ENCODE data around the gene SAGE1. TPM values are rescaled to one million over a fixed set of nuclear protein-coding genes. Genes with fewer than 3 reads are reported as not detected.
"Not testable (repeated sequence)": the region's sequence is repeated elsewhere in the genome, so short reads cannot be mapped to it uniquely, and the experiment has no call there.

The SAGE1 gene
- total and polyA plus RNA-seq, 2 donors (not counting 1 experiment from before 2014, with no cell fraction given): 0.18 TPM; not detected in 1

DNA sequence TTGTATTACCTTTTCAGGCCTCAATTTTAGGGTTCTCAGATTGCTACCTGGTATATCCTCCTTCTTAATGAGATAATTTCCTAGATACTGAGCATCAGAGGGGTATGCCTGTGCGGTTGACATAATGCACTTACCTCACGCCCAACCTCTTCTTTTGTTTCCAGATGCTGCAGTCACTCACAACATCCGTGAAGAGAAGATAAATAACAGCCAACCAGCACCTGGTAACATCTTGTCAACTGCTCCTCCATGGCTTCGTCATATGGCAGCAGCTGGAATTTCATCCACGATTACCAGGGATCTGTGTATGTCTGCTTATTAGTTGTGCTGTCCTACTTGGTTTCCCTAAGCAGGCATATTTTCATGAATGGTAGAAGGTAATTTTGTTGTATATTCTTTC lies 16.7 kb downstream of the SAGE1 start:
- ATAC-seq (ENCODE audit: low read depth): no peak
- DNase-seq: no peak
- no CpG with 5 or more reads among the region's 5 CpGs for WGBS (ENCODE audit: insufficient coverage)
- Mint-ChIP-seq H3K4me3 (no peak overlapping the region), H3K27me3 (peaks cover 3% of the 10 kb centered on the region), H3K4me1 (no peaks in the 10 kb centered on the region), H3K27ac (no peak overlapping the region), H3K9me3 (ENCODE audit: insufficient read depth) (no peaks in the 10 kb centered on the region)
- no peaks in the 10 kb centered on the region for H3K27me3 ChIP-seq (replicated peaks in 1 of 4; ENCODE audit: control extremely low read depth in 1 of 4, control insufficient read depth in 3 of 4, insufficient read depth in 4 of 4, low read length in 3 of 4)
- intact Hi-C loops (cut with micrococcal nuclease): no loop called here
- no peaks in the 10 kb centered on the region for H3K79me2 ChIP-seq (ENCODE audit: control insufficient read depth, insufficient read depth, low read length)
- H3K4me1 ChIP-seq (ENCODE audit: control insufficient read depth in 2 of 2, insufficient read depth in 2 of 2, low read length in 2 of 2): no peaks in the 10 kb centered on the region
- H3K4me2 ChIP-seq (replicated peaks; ENCODE audit: low read depth, low read length, poor library complexity, severe bottlenecking): no peak overlapping the region
- no peak overlapping the region for H2AFZ ChIP-seq (ENCODE audit: insufficient read depth, low read depth, low read length, poor library complexity, severe bottlenecking)
- TF ChIP-seq CTCF (IDR thresholded peaks at IDR 0.05) (no peak), EZH2 (IDR thresholded peaks at IDR 0.05; ENCODE audit: borderline replicate concordance, insufficient read depth, low read depth, low read length, poor library complexity, severe bottlenecking) (no peak)
- ChIA-PET POLR2A (no interaction called here), CTCF (no interaction called here)
- no peaks in the 10 kb centered on the region for H4K20me1 ChIP-seq (ENCODE audit: control insufficient read depth, insufficient read depth, low read length, poor library complexity, severe bottlenecking)
- no peaks in the 10 kb centered on the region for H3K36me3 ChIP-seq (replicated peaks in 1 of 2; ENCODE audit: control extremely low read depth in 1 of 2, control insufficient read depth in 1 of 2, extremely low read depth in 1 of 2, insufficient read depth in 2 of 2, low read length in 1 of 2)
- no peak overlapping the region for H3K27ac ChIP-seq (ENCODE audit: low read length in 2 of 2)
- H3K9ac ChIP-seq (ENCODE audit: low read length): no peak overlapping the region
- no peak overlapping the region for H3K4me3 ChIP-seq (ENCODE audit: control extremely low read depth in 1 of 5, extremely low read depth in 1 of 5, insufficient read depth in 1 of 5, low read depth in 2 of 5, low read length in 4 of 5)
- H3K9me3 ChIP-seq (ENCODE audit: control extremely low read depth in 1 of 3, control insufficient read depth in 2 of 3, insufficient read depth in 1 of 3, low read length in 2 of 3): no peaks in the 10 kb centered on the region

GRCh38 chrX:135914404-135914803 lies 20.9 kb downstream of the SAGE1 start:
- H3K27ac ChIP-seq (ENCODE audit: low read length in 2 of 2): no peak overlapping the region
- Mint-ChIP-seq H3K9me3 (ENCODE audit: insufficient read depth) (no peaks in the 10 kb centered on the region), H3K27me3 (peaks cover 3% of the 10 kb centered on the region), H3K4me3 (no peak overlapping the region), H3K27ac (no peak overlapping the region), H3K4me1 (no peaks in the 10 kb centered on the region)
- WGBS (ENCODE audit: insufficient coverage): no CpG with 5 or more reads among the region's 5 CpGs
- intact Hi-C loops (cut with micrococcal nuclease): no loop called here
- H3K9ac ChIP-seq (ENCODE audit: low read length): no peak overlapping the region
- CTCF ChIA-PET: no interaction called here
- no peaks in the 10 kb centered on the region for H4K20me1 ChIP-seq (ENCODE audit: control insufficient read depth, insufficient read depth, low read length, poor library complexity, severe bottlenecking)
- POLR2A ChIA-PET: no interaction called here
- no peaks in the 10 kb centered on the region for H3K36me3 ChIP-seq (replicated peaks in 1 of 2; ENCODE audit: control extremely low read depth in 1 of 2, control insufficient read depth in 1 of 2, extremely low read depth in 1 of 2, insufficient read depth in 2 of 2, low read length in 1 of 2)
- H3K4me1 ChIP-seq (ENCODE audit: control insufficient read depth in 2 of 2, insufficient read depth in 2 of 2, low read length in 2 of 2): no peaks in the 10 kb centered on the region
- H3K9me3 ChIP-seq (ENCODE audit: control extremely low read depth in 1 of 3, control insufficient read depth in 2 of 3, insufficient read depth in 1 of 3, low read length in 2 of 3): no peaks in the 10 kb centered on the region
- H3K27me3 ChIP-seq (replicated peaks in 1 of 4; ENCODE audit: control extremely low read depth in 1 of 4, control insufficient read depth in 3 of 4, insufficient read depth in 4 of 4, low read length in 3 of 4): no peaks in the 10 kb centered on the region
- TF ChIP-seq EZH2 (IDR thresholded peaks at IDR 0.05; ENCODE audit: borderline replicate concordance, insufficient read depth, low read depth, low read length, poor library complexity, severe bottlenecking) (no peak), CTCF (IDR thresholded peaks at IDR 0.05) (no peak)
- no peak overlapping the region for H2AFZ ChIP-seq (ENCODE audit: insufficient read depth, low read depth, low read length, poor library complexity, severe bottlenecking)
- no peak overlapping the region for H3K4me2 ChIP-seq (replicated peaks; ENCODE audit: low read depth, low read length, poor library complexity, severe bottlenecking)
- ATAC-seq (ENCODE audit: low read depth): no peak
- no peaks in the 10 kb centered on the region for H3K79me2 ChIP-seq (ENCODE audit: control insufficient read depth, insufficient read depth, low read length)
- DNase-seq: no peak
- no peak overlapping the region for H3K4me3 ChIP-seq (ENCODE audit: control extremely low read depth in 1 of 5, extremely low read depth in 1 of 5, insufficient read depth in 1 of 5, low read depth in 2 of 5, low read length in 4 of 5)

GRCh38 chrX:135920516-135920915 lies 27.0 kb downstream of the SAGE1 start:
- H3K9me3 ChIP-seq (ENCODE audit: control extremely low read depth in 1 of 3, control insufficient read depth in 2 of 3, insufficient read depth in 1 of 3, low read length in 2 of 3); H3K27me3 Mint-ChIP-seq; H2AFZ ChIP-seq (ENCODE audit: insufficient read depth, low read depth, low read length, poor library complexity, severe bottlenecking); H3K4me2 ChIP-seq (replicated peaks; ENCODE audit: low read depth, low read length, poor library complexity, severe bottlenecking); H3K27ac Mint-ChIP-seq; DNase-seq; H3K9me3 Mint-ChIP-seq (ENCODE audit: insufficient read depth); H3K79me2 ChIP-seq (ENCODE audit: control insufficient read depth, insufficient read depth, low read length); H3K4me3 ChIP-seq (ENCODE audit: control extremely low read depth in 1 of 5, extremely low read depth in 1 of 5, insufficient read depth in 1 of 5, low read depth in 2 of 5, low read length in 4 of 5); ATAC-seq (ENCODE audit: low read depth); intact Hi-C loops (cut with micrococcal nuclease); H3K4me1 Mint-ChIP-seq; H3K36me3 ChIP-seq (replicated peaks in 1 of 2; ENCODE audit: control extremely low read depth in 1 of 2, control insufficient read depth in 1 of 2, extremely low read depth in 1 of 2, insufficient read depth in 2 of 2, low read length in 1 of 2); H4K20me1 ChIP-seq (ENCODE audit: control insufficient read depth, insufficient read depth, low read length, poor library complexity, severe bottlenecking); POLR2A ChIA-PET; H3K4me1 ChIP-seq (ENCODE audit: control insufficient read depth in 2 of 2, insufficient read depth in 2 of 2, low read length in 2 of 2); H3K27ac ChIP-seq (ENCODE audit: low read length in 2 of 2); H3K9ac ChIP-seq (ENCODE audit: low read length); H3K27me3 ChIP-seq (replicated peaks in 1 of 4; ENCODE audit: control extremely low read depth in 1 of 4, control insufficient read depth in 3 of 4, insufficient read depth in 4 of 4, low read length in 3 of 4); H3K4me3 Mint-ChIP-seq: not testable (repeated sequence)
- WGBS (ENCODE audit: insufficient coverage): no CpG with 5 or more reads among the region's 1 CpG
- CTCF ChIA-PET: interaction anchor here (3.0 kb wide), 1 partner anchor 11 kb away, joined by 8 read pairs; no protein-coding TSS in a partner anchor
